ENCODE results near the gene ZEB2.

GRCh38 chr2:144462266-144462665 lies 57.7 kb downstream of the ZEB2 start:
- TF ChIP-seq CTCF (IDR thresholded peaks at IDR 0.05) (no peak), POLR2A (IDR thresholded peaks at IDR 0.05) (no peak)
